Measurements from ENCODE around the gene FAM171A1. TPM values are rescaled to one million over a fixed set of nuclear protein-coding genes. Genes with fewer than 3 reads are reported as not detected.

FAM171A1 gene
- total RNA-seq, 1 donor from 2014 or later, result 86.1 TPM

DNA sequence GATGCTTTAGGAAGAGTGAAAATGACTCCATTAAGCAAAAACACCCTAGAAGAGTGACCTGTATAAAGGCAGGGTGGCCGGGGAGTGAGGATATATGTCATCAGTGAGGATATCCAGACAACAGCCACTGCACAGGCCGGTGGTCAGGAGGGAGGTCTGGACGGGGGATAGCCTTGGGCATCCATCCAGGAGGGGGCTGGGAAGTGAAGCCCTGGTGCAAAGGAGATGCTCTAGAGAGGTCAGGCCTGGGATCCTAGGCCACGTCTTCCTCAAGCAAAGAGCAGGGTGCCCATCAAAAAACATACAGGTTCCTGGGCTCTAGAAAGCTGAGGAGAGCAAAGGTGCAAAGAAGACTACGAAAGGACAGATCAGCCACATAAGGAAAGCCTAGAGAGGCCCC is 25.6 kb downstream of the FAM171A1 start:
- Mint-ChIP-seq H3K4me1 (ENCODE audit: low read depth) (peaks cover 58% of the 10 kb centered on the region), H3K27ac (peak overlapping the region; percentile 94), H3K36me3 (ENCODE audit: insufficient read depth) (no peaks in the 10 kb centered on the region), H3K9me3 (ENCODE audit: low read depth) (no peaks in the 10 kb centered on the region), H3K27me3 (no peaks in the 10 kb centered on the region), H3K4me3 (ENCODE audit: low read depth) (peak overlapping the region; percentile 15)
- TF ChIP-seq, protein P1, sequence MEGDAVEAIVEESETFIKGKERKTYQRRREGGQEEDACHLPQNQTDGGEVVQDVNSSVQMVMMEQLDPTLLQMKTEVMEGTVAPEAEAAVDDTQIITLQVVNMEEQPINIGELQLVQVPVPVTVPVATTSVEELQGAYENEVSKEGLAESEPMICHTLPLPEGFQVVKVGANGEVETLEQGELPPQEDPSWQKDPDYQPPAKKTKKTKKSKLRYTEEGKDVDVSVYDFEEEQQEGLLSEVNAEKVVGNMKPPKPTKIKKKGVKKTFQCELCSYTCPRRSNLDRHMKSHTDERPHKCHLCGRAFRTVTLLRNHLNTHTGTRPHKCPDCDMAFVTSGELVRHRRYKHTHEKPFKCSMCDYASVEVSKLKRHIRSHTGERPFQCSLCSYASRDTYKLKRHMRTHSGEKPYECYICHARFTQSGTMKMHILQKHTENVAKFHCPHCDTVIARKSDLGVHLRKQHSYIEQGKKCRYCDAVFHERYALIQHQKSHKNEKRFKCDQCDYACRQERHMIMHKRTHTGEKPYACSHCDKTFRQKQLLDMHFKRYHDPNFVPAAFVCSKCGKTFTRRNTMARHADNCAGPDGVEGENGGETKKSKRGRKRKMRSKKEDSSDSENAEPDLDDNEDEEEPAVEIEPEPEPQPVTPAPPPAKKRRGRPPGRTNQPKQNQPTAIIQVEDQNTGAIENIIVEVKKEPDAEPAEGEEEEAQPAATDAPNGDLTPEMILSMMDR (IDR thresholded peaks at IDR 0.05; ENCODE audit: unreplicated experiment), result no peak
- DNase-seq (ENCODE audit: low spot score, unreplicated experiment), result no peak

DNA sequence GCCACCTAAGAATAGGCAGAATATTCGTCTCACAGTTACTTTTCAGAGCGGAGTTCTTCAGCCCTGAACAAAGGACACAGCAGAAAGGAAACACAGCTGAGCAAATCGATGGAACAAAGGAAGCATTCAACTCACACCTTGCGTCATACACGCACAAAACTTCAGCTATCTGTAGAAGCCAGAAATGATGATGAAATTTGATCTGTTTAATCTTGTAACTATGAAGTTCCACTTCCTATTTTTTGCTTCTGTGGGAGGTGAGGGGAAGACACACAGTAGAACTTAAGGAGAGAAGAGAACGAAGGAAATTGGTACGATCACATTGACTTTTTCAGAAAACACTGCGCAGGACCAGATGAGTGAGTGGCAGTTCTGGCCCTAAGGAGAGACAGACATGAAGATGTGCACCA is 26.2 kb downstream of the FAM171A1 start:
- Mint-ChIP-seq H3K27me3 (no peaks in the 10 kb centered on the region), H3K4me3 (ENCODE audit: low read depth) (peak overlapping the region; percentile 15), H3K4me1 (ENCODE audit: low read depth) (peaks cover 60% of the 10 kb centered on the region), H3K27ac (peak overlapping the region; percentile 94), H3K9me3 (ENCODE audit: low read depth) (no peaks in the 10 kb centered on the region), H3K36me3 (ENCODE audit: insufficient read depth) (no peaks in the 10 kb centered on the region)
- TF ChIP-seq, protein P1 (IDR thresholded peaks at IDR 0.05; ENCODE audit: unreplicated experiment), result no peak
- no peak for DNase-seq (ENCODE audit: low spot score, unreplicated experiment)

DNA sequence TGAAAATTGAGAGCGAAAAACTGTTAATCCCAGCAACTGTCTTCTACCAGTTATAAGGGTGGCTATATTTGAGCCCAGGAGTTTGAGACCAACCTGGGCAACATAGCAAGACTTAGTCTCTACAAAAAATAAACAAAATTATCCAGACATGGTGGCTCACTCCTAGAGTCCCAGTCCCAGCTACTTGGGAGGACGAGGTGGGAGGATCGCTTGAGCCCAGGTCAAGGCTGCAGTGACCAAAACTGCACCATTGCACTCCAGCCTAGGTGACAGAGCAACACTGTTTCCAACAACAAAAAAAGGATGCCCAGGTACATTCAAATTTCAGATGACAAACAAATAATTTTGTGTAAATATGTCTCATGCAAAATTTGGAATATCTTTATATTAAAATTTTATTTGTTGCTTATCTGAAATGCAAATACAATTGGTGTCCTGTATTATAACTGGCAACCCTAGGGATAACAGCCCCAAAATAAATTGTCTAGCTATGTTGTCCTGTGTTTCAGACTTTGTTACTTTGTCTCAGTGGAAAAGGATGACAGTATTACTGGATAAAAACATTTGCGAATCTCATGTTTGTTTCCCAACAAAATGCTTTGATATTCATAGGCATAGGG is 26.7 kb downstream of the FAM171A1 start:
- Mint-ChIP-seq H3K27me3 (no peaks in the 10 kb centered on the region), H3K9me3 (ENCODE audit: low read depth) (no peaks in the 10 kb centered on the region), H3K36me3 (ENCODE audit: insufficient read depth) (peaks cover 1% of the 10 kb centered on the region), H3K27ac (peak overlapping the region; percentile 94), H3K4me3 (ENCODE audit: low read depth) (no peak overlapping the region), H3K4me1 (ENCODE audit: low read depth) (peaks cover 59% of the 10 kb centered on the region)
- no peak for DNase-seq (ENCODE audit: low spot score, unreplicated experiment)
- TF ChIP-seq, protein P1 (IDR thresholded peaks at IDR 0.05; ENCODE audit: unreplicated experiment), result no peak

DNA sequence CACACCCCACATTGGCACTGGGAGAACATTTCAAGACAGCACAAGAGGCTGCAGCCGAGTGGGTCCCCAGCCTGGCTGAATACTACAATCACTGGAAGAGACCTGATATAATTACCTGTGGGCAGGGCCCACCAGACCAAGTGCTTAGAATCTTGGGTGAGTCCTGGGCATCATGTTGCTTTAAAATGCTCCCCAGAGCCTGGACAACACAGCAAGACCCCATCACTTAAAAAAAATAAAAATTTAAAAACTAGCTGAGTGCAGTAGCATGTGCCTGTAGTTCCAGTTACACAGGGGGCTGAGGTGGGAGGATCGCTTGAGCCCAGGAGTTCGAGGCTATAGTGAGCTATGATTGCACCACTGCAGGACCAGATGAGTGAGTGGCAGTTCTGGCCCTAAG is 28.1 kb downstream of the FAM171A1 start:
- H3K27me3 Mint-ChIP-seq, result no peaks in the 10 kb centered on the region
- H3K4me1 Mint-ChIP-seq (ENCODE audit: low read depth), result peaks cover 56% of the 10 kb centered on the region
- no peaks in the 10 kb centered on the region for H3K9me3 Mint-ChIP-seq (ENCODE audit: low read depth)
- no peak for DNase-seq (ENCODE audit: low spot score, unreplicated experiment)
- H3K36me3 Mint-ChIP-seq (ENCODE audit: insufficient read depth), result peaks cover 3% of the 10 kb centered on the region
- no peak overlapping the region for H3K4me3 Mint-ChIP-seq (ENCODE audit: low read depth)
- peak overlapping the region; percentile 76 for H3K27ac Mint-ChIP-seq
- TF ChIP-seq, protein P1 (IDR thresholded peaks at IDR 0.05; ENCODE audit: unreplicated experiment), result no peak

DNA sequence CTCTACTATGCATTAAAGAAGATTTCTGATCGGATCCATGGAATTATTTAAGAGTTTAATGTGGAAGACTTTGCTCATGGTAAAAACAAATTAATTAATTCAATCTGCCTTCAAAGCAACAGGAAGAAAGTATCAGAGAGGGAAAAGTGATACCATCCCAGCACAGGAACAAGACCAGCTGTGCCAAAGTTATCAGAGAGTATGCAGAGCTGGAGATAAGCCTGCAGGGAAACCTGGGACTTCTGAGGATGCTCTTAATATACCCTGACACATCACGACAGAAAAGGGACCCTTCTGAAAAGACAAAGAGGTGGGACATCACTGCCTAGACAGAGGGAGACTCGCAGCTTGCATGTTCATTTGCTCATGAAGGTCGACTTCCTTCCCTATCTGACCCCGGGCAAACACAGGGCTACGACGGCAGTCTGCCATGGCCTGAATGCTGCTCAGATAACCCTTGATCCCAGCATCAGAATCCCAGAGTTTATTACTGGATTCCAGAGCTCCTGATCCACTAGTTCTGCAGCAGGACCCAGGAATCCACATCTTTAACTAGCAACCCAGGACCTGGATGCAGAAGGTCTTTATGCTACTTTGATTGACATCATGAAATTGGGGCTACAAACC is 29.5 kb downstream of the FAM171A1 start:
- Mint-ChIP-seq H3K4me1 (ENCODE audit: low read depth) (peaks cover 52% of the 10 kb centered on the region), H3K27ac (peak overlapping the region; percentile 89), H3K4me3 (ENCODE audit: low read depth) (no peak overlapping the region), H3K27me3 (no peaks in the 10 kb centered on the region), H3K36me3 (ENCODE audit: insufficient read depth) (peaks cover 3% of the 10 kb centered on the region), H3K9me3 (ENCODE audit: low read depth) (no peaks in the 10 kb centered on the region)
- no peak for DNase-seq (ENCODE audit: low spot score, unreplicated experiment)
- TF ChIP-seq, protein P1 (IDR thresholded peaks at IDR 0.05; ENCODE audit: unreplicated experiment), result no peak
